Nucleus accumbens (tissue), 56 donors: ENCODE results near the gene FOXRED1.
"Not testable (repeated sequence)": the region's sequence is repeated elsewhere in the genome, so short reads cannot be mapped to it uniquely, and the experiment has no call there.

Source experiments
- DNase-seq, 56 donors: peaks; one replicate each; lab custom pipeline; 2025; lab: John Stamatoyannopoulos, UW

FOXRED1 gene

GRCh38 chr11:126268708-126269579, at the start of gene FOXRED1, which contains the start of gene SRPRA:
Gene FOXRED1 (plus strand): TSS chr11:126269154. CDS start chr11:126269207, 53 bp downstream.
Gene SRPRA (minus strand): TSS chr11:126268895. CDS start chr11:126268804, 91 bp downstream.
- DNase-seq = peak; percentile 85 to 100 (median 98)

DNA sequence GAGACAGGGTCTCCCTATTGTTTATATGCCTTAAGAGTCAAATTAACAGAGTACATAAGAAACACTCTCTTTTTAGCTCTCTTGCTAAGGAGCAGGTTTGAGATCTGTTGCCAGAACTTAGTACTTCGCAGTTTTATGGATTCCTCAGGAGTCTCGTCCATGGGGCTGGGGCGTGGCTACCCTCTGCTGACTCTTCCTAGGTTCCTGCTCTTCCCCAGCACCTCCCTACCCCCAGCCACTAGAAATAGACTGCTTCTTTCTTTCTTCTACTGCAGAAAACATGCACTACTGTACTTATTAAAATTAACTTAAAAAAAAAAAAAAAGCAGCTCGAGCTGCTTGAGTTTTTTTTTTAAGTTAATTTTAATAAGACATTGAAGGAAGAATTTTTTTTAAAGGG, 49.4 kb upstream of the FOXRED1 start:
- no peak for DNase-seq

DNA sequence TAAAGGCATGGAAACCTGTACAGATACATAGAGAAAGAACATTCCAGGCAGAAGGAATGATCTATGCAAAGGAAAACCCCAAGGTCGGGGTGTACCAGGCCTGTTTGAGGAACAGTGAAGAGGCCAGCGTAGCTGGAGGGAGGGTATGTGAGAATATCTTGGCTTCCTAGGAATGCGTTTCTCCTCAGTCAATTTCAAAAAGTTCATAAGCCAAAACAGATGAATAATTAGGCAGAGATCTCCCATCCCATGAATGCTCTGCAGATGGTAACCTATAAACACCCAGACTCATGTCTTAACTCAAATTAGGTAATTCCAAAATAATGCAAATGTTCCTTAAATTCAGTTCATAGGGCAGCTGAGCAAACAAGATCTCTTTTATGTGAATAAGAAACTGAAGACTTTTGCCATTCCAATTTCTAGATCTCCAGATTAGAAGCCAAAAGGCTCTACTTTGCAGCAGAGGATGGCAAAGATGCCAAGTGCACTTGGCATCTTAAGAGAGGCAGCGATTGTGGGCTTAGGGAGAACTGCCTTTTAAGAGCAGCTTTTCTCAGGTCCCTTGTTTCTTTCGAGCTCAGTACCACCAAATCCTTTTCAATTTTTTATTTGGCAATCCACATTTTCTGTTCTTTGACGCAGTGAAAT, 44.2 kb upstream of the FOXRED1 start:
- DNase-seq = peak in 1 of 56 donors; percentile 7

GRCh38 chr11:126225295-126225665, 43.7 kb upstream of the FOXRED1 start:
- no peak for DNase-seq

- no peak for DNase-seq
These were observed 42.4 kb upstream of the FOXRED1 start for GRCh38 chr11:126226334-126227084.

- no peak for DNase-seq
These were observed 39.0 kb upstream of the FOXRED1 start for GRCh38 chr11:126229858-126230540.

DNA sequence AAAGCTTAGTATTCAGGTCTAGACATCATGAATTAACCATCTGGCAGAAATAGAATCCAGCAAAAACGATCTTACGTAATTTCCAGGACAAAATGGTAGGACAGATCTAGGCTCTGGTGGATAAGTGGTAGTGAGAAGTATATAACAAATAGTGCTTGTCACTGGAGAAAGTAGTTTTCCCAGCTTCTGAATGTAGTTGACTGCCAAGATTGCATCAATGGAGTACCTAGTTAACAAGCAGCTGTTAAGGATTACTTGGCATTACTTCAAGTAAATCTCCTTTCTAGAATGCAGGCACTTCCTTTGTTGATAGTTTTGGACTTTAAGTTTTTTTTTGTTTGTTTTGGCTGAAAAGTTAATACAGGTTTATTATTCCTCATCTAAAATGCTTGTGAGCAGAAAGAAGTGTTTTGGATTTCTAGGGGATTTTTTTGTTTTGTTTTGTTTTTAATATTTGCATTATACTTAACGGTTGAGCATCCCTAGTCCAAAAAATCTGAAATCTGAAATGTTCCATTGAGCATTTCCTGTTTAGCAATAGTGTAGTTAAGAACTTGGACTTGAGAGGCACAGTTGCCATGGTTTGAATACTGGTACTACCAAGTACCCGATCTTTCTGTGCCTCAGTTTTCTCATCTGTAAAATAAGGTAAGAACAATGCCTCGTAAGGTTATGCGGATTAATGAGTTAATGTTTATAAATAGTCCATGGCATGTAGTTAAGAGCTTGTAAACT, 37.1 kb upstream of the FOXRED1 start:
- no peak for DNase-seq

DNA sequence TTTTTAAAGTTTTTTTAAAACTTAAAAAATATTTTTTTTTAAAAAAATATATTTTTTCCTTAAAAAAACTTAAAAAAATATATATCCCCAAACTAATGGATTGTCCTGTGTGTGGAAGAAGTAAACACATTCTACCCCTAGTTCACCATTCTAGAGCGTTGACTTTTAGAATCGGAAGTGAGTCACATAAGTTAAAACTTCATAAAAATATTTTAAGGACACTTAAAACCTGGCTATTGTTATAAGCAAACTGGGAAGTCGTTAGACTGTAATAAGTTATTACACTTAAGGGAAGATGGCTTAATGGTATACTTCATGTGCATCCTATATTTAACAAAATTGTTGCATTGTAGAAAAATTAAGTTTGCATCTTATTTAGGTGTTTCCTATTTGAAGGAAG, 36.3 kb upstream of the FOXRED1 start:
- DNase-seq = no peak

DNA sequence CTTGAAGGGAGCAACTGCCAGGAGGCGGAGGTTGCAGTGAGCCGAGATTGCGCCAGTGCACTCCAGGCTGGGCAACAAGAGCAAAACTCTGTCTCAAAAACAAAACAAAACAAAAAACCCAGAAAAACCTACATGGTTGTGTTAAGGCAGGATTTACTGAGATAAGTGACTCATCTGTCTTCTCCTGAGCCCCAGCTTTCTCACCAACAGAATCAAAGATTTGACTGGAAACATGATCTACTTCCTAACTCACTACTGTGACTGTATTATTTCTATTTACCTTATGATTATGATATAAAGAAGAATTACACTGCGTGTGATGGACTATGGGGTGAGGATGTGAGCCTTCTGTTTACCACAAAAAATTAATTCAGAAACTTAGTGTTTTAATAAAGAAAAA, 35.6 kb upstream of the FOXRED1 start:
- DNase-seq = no peak

GRCh38 chr11:126246636-126247035, 22.3 kb upstream of the FOXRED1 start:
- DNase-seq = no peak

- DNase-seq = no peak
These were observed 15.7 kb upstream of the FOXRED1 start for GRCh38 chr11:126253265-126253664.

DNA sequence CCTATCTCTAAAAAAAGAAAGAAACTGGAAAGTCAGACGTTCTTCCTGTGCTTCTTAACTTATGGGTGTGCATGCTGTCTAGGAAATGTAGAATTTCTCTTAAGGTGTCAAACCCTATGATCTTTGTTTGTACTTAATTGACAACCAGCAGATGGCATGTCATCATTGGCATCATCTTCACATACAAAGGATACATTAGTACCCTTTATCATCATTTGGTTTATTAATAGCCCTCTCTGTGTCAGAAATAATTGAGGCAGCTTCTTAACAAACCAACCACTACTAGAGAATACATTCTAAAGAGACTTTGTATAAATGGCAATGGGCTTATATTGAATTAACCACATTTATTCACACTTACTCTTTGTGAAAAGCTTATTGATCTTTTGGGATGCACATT, 14.1 kb upstream of the FOXRED1 start:
- no peak for DNase-seq

DNA sequence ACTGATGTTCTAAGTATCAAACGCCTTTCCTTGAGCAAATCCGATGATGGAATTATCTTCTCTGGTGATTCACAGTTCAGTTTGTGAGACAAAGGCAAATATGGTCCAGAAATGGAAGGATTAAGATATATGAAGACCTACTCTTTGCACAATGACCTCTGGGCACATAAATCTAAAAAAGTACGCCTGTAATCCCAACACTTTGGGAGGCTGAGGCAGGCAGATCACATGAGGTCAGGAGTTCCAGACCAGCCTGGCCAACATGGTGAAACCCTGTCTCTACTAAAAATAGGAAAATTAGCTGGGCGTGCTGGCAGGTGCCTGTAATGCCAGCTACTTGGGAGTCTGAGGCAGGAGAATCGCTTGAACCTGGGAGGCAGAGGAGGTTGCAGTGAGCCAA, 13.4 kb upstream of the FOXRED1 start:
- DNase-seq = not testable (repeated sequence)

DNA sequence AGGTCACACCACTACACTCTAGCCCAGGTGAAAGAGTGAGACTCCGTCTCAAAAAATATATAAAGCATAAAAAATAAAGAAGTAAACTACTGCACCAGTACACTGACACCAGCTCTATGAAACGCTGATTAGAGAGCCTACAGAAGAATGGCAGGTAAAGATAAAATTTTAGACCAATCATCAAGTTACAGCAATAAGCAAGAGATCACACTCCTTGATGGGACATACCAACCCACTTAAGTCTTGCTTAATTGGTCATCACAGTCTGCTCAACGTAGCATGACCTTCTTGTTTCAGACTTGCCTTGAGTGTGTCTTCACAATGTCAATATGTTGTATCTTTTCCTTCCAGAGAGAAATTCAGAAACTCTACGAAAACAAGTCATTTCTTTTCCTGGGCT, 12.7 kb upstream of the FOXRED1 start:
- no peak for DNase-seq

DNA sequence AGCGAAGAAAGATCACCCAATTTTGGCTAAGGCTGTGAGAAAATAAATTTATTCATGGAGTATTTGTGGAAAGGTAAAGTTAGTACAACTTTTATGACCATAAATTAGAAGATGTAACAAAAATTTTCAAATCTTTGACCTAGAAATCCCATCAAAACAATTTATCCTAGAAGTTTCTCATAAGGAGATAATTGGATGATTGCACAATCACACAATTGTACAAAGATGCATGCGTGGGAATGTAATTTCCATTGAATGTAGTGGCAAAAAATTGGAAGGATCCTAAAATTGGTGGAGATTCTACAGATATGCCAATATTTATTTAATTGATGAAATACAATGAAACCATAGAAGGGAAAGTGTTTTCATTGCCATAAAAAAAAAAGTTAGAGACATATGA, 11.8 kb upstream of the FOXRED1 start:
- no peak for DNase-seq

DNA sequence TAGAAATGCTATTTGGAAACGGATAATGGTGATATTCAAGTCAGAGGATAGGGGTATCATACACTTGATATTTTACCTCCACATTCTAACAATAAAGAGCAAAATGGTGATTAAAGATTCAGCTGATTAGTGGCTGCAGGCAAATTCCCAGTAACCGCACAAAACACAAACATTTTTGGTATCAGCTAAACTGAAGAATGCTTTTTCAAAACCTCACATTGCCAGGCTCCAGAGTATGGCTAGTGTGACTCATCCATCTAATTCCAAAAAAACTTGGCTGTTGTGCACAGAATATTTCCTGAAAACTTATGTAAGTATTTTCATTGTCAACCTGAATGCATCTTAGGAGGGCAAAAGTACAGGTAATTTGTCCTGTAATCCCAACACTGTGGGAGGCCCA, 11.2 kb upstream of the FOXRED1 start:
- no peak for DNase-seq

GRCh38 chr11:126262216-126262615, 6.7 kb upstream of the FOXRED1 start:
- DNase-seq = no peak

- no peak for DNase-seq
These were observed 5.5 kb upstream of the FOXRED1 start for GRCh38 chr11:126263489-126263888.

DNA sequence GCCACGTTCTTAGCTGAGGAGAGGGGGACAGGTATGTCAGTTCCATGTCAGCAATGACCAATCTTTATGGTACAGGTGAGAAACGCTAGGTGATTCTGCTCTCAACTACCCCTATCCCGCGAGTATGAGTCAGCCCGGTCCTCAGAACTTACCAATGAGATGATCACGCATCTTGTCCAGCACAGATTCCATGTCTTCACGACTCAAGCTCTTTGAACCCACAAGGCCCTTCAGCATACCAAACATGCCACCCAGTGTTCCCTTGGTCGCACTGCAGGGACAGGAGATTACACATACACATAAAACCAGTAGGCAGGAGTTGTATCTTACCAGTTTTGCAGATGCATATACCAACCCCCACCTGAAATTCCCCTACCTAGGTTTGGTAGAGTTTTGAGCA, 3.1 kb upstream of the FOXRED1 start:
- no peak for DNase-seq

DNA sequence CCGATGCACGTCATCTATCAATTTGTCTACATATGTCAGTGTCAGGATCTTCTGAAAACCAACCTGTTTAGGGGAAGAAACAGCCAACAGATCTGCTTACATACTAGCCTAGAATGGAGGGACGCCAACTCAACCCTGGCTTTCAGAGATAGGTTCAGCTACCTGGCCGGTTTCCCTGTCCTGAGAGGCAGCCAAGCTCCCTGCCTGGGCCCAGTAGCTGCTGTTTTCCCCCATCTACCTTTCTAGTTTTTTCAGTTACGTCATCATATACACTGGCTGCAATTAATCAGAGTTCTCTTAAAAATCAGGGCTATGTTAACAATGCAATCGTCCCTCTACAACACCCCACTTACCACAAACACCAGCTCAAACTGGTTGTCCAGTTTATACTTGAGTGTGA, 1.3 kb upstream of the FOXRED1 start:
- no peak for DNase-seq
